ENCODE data around the gene SKAP1.

- TF ChIP-seq CTCF (conservative IDR thresholded peaks at IDR 0.05 in 1 of 2, IDR thresholded peaks at IDR 0.05 in 1 of 2; ENCODE audit: extremely low read depth in 1 of 2, insufficient read depth in 1 of 2, low read depth in 1 of 2, low read length in 2 of 2) (no peak), EZH2 (IDR thresholded peaks at IDR 0.05; ENCODE audit: borderline replicate concordance, low read length) (no peak)
These were observed 267.0 kb downstream of the SKAP1 start for GRCh38 chr17:48162946-48163506.

All from mammary epithelial cell (primary cell).